EH (cell line): ENCODE measurements around the gene FLT4.

Source experiments
- DNase-seq: peaks from one replicate; pipeline ENCODE4 v3.0.0-alpha.2; 2015; ENCODE audit warnings: low read depth

The FLT4 gene

DNA sequence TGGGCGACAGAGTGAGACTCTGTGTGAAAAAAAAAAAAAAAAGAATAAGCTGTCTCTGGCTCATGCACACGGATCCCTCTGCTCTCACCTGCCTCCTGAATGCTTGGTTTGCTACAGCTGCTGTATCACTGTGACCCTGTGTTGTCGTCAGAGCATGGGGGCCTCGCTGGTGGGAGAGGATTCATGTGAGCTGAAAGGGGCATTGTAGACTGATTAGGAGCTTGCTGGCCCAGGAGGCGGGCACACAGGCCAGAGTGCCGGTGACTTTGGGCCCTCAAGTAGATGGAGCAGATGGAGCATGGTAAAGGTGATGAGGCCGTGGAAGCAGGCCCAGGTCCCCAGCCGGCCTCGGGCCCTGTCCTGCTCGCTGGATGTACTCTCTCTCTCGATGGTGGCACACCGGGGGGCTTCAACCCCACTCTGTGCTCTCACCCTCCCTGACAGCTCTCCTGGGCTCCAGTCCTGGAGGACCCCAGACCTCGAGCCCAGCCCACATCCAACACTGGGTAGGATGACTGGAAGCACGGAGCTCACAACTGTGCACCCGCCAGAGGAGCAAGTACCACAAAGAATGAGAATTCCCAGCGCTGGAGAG is 7.1 kb downstream of the FLT4 start:
- no peak for DNase-seq

DNA sequence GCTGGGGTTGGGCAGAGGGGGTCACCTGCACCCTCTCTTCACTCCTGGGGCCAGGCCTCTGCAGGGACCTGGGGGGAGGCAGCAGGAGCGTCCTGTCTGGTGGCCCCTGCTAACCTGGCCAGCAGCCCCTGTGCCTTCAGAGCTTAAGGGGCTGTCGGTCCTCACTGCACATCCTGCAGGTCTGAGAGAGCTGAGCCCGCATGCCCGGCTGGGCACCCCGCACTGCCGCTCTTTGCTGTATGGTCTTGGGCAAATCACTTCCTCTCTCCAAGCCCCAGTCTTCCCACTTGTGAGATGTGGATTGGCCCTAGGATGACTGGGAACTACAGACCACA is 7.9 kb downstream of the FLT4 start:
- DNase-seq = no peak

GRCh38 chr5:180640861-180641565 is 8.4 kb downstream of the FLT4 start:
- no peak for DNase-seq

- no peak for DNase-seq
Measured at GRCh38 chr5:180640611-180640860, 8.9 kb downstream of the FLT4 start.

DNA sequence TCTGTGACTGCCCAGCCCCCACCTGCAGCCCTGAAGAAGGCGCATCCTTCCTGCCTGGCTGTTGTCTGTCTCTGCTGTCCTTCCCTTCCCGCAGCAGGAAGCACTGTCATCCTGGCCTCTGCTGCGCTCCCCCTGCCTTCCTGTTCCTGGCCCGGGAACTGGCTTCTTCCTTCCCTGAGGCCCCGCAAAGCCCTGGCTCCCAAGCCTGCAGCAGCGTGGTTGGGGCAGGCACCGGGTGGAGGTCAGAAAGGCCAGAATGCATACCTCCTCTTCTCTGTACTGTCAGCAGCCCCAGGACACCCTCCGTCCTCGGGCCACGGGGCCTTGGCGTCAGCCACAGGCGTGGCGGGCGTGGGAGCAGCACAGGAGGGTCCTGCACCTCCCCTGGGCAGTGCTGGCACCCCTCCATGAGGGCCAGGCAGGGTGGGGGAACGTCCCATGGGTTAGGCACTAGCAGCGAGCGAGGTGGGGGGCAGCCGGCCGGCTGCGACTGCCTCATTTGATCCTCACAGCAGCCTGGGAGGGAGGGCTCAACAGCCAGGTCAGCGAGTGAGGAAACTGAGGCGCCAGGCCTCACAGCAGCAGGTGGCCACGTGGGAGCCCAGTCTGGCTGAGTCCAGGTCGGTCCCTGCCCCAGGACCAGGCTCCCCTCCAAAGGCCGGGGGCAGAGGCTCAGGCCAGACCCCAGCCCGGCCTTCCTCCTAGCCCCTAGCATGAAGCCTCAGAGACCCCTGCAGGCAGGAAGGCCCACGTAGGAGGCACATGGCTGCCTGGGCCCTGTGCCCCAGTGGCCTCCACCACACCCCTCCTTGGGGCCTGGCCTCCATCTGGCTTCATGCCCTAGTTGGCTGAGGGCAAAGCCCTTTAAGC is 9.4 kb downstream of the FLT4 start:
- no peak for DNase-seq

DNA sequence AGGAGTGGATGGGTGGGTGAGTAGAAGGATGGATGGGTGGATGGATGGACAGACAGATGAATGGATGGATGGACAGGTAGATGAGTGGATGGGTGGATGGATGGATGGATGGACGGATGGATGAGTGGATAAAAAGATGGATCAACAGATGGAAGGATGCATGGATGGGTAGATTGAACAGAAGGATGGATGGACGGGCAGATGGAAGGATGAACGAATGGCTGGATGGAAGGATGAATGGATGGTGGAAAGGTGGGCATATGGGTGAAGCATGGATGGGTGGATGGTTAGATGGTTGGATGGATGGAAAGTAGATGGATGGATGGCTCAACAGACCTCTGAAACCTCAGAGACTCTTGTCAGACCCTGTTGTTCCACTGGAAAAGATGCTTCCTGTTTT is 10.1 kb downstream of the FLT4 start:
- no peak for DNase-seq

GRCh38 chr5:180637962-180638680 is 11.3 kb downstream of the FLT4 start:
- no peak for DNase-seq

GRCh38 chr5:180636403-180637075 is 12.9 kb downstream of the FLT4 start:
- DNase-seq = no peak

GRCh38 chr5:180636016-180636402 is 13.4 kb downstream of the FLT4 start:
- no peak for DNase-seq

DNA sequence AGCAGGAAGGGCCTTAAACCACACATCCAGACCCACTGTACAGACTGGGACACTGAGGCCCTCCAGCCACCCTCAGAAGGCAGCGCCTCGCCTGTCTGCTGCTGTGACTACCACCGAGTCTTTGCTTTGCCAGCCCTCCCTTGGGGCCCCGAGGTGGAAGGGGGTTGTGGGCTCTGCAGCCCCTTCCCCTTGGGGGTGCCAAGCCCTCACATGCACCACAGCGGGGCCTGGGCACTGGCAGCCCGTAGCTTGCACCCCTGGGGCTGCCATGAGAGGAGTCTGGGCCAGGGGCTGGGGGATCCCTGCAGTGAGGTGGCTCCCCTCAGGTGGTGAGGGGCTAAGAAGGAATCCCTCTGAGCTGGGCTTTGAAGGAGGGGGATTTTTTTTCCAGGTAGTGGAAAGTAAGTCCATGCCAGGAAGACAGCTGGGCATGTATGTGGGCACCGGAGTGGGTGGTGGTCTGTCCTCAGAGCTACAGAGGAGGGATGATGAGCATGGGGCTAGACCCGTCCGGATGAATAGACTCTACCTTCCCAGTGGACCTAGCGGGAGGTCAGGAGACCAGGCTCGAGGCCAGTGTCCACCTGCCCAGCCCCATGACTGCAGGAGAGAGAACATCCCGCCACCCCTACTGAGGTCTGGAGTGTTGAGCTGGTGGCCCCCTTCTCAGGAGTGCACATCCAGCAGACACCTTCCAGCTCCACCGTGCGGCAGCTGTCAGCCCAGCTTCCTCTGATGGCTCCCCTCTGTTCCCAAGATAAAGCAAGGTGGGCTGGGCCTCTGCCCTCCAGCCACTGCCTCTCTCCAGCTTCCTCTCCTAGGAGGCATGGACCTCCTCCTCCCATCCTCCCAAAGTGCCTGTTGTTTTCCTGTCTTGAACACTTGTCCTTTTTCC is 15.9 kb downstream of the FLT4 start:
- no peak for DNase-seq

DNA sequence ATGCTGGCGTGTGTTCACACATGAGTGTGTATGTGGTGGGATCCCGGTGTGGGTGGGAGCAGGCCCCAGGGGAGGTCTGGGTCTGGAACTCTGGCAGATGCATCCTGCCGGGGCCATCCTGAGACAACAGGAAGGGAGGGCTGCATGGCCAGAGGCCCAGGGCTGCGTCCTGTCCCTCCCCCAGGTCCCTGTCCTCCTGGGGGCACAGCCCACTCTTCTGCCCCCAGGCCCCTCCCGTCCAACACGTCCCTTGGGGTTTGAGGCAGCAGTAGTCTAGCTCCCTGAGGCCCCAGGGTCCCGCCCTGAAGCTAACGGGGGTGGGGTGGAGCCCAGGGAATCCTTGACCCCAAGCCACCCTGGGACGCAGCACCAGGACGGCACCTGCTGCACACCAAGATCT is 16.6 kb downstream of the FLT4 start:
- no peak for DNase-seq

DNA sequence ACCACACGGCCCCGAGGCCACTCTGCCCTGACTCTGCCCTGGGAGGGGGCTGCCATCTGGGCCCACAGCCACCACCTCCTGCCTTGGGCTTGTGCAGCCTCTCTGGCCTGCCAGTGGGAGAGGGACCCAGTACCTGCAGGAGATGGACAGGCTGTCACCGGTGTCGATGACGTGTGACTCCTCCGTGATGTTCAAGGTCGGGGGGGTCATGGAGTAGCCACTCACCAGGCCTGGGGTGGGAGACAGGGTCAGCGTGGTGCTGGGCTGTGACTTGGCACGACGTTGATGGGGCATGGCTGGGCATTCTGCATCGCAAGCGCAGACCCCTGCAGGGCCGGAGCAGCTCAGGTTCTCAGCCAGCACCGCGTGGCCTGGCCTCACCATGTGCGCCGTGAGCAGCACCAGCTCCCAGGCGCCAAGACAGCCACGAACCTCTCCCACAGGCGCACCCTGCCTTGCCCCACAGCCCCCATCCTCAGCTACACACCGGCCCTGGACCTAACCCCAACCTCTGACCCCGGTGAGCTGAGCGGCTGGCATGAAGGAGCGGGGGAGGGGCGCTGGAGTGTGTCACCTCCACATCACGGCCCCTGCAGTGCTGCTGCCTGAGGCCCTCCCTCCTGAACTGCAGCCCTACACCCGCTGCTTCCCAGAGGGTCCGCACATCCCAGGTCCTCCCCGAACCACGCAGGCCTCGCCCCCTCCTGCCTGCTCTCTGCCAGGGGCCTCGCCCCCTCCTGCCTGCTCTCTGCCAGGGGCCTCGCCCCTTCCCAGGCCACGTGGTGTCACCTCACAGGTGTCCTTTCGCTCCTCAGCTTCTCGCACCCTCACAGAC is 17.6 kb downstream of the FLT4 start:
- DNase-seq = no peak

- no peak for DNase-seq
Measured at GRCh38 chr5:180630426-180630825, 19.0 kb downstream of the FLT4 start.

- no peak for DNase-seq
Measured at GRCh38 chr5:180629831-180630382, 19.5 kb downstream of the FLT4 start.

DNA sequence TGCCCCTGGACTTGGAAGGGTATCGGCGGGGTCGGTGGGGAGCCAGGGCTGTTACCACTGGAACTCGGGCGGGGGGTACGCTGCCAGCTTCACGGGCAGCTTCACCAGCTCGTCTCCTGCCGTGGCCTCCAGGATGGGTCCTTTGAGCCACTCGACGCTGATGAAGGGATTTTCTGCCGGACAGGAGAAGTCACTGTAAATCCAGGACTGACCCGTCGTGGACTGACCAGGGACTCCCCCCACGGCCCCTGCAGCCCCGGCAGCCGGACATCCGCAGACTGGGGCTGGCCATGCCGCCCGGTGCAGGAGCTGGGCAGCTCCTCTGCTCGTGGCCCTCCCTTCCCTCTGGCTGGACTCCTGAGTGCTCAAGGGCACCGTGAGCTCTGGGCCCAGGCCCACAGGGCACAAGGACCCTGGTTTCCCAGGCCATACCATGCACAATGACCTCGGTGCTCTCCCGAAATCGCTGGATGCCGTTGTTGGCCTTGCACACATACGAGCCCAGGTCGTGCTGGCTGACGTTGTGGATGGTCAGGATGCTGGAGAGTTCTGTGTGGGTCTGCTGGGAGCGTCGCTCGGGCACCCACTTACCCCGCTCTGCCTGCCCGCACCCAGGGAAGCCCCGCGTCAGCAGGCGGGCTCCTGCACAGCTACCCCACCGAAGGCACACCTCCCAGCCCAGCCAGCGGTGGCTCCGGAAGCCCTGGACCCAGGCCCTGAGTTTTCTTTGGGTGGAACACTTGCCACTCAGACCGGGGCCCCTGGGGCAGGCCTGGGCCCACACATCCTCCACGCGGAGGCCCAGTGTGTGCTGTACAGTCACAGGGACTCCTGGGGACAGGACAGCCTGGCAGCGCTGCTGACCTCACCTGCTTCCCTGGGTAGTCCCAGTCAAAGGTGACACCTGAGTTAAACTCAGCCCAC is 20.3 kb downstream of the FLT4 start:
- no peak for DNase-seq

- DNase-seq = no peak
Measured at GRCh38 chr5:180628211-180628610, 21.2 kb downstream of the FLT4 start.

DNA sequence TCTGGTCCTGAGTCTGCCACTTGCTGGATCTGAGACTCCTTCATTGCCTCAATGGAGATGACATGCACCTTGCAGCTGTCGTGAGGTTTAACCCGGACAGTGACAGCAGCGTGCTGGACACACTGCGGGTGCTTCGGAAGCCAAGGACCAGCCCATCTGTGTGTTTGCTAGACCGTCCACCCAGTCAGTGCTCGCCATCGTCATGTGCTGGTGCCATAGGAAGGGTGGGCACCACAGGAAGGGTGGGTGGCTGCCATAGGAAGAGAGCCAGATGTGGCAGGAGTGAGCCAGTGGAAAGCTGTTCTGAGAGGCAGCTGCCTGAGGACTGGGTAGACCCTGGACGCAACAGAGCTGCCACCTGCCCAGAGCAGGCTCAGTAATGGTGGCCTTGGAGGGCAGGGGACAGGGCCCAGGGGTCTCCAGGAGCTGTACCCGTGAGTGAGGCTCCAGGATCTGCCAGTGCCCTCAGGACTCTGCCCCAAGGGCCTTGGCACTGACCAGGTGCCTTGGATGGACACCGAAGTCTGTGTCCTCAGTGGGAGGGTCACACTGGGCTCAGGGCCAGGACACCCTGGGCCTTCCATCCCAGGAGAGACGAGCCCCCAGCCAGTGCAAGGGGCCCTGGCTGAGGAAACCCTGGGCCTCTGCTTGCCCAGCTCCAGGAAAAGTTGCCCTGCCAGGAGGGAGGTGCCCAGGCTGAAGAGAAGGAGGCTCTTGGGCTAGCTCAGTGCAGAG is 21.8 kb downstream of the FLT4 start:
- no peak for DNase-seq

GRCh38 chr5:180626661-180627385 is 22.6 kb downstream of the FLT4 start:
- DNase-seq = no peak
